Kidney epithelial cell (primary cell): ENCODE results near the gene NHERF2. TPM values are rescaled to one million over a fixed set of nuclear protein-coding genes. Genes with fewer than 3 reads are reported as not detected.

ENCODE experiments used
- DNase-seq: peaks from one replicate; pipeline ENCODE4 v3.0.0-alpha.2; 2010; ENCODE audit warnings: low read depth
- H3K27me3 ChIP-seq: 2 replicates; pipeline ENCODE4 v1.6.0; 2011; ENCODE audit warnings: low read length; ENCODE audit not compliant: control insufficient read depth, insufficient read depth
- H3K36me3 ChIP-seq: 2 replicates; pipeline ENCODE4 v1.5.1; 2011; ENCODE audit warnings: low read length; ENCODE audit not compliant: control insufficient read depth, insufficient read depth
- H3K4me3 ChIP-seq: 2 replicates; pipeline ENCODE4 v1.5.1; 2011; ENCODE audit warnings: low read depth, mild to moderate bottlenecking, control low read depth, low read length
- total RNA-seq: library from RNA; depleted of rRNA; stranded (reverse); fragments of >200 nt; gene quantifications from 2 replicates; pipeline ENCODE4 v1.2.3, GENCODE V29; 2015
- TF ChIP-seq, protein P1 (sequence below): IDR thresholded peaks from 2 replicates; pipeline ENCODE4 v1.5.1; 2011; ENCODE audit warnings: mild to moderate bottlenecking, moderate library complexity, low read length, control low read depth, inconsistent platforms; ENCODE audit not compliant: insufficient read depth, poor library complexity, severe bottlenecking

The NHERF2 gene
- total RNA-seq, 1 donor from 2014 or later = 27.5 TPM

DNA sequence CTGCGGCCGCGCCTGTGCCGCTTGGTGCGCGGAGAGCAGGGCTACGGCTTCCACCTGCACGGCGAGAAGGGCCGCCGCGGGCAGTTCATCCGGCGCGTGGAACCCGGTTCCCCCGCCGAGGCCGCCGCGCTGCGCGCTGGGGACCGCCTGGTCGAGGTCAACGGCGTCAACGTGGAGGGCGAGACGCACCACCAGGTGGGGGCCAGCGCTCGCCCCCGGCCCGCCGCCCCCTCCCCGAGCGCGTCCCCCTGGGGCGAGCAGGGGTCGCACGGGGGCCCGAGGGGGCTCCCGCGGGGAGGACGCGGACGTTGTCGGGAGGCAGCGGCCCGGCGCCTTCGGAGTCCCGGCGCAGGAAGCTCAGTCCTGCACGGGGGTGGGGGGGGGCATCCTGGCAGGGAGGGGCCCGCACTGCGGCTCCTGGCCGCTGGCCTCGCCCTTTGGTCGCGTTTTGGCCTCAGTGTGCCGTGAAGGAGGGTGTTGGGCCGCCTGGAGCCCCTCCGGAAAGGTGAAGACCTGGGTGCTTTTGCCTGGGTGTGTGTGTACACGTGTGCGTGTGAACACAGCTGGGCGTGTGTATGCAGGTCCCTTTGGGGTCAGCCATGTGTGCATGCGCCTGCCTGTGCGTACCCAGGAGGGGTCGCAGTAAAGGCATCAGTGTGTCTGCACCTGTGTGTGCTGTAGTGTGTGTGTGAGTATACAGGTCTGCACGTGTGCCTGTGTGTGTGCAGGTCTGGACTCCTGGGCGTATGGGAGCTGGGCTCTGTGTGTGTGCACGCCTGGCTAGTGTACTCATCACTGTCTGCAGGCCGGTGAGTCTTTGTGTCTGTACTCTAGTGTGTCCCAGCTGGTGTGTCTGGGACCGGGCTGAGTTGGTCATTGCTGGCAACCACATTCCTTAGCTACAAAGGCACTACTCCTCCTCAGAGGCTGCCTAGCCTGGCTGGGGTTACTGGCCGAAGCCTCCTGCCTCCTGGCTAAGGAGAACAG is 615 bp downstream of the NHERF2 start:
- Histone ChIP-seq H3K4me3 (peak overlapping the region; percentile 50), H3K27me3 (no peaks in the 10 kb centered on the region), H3K36me3 (no peaks in the 10 kb centered on the region)
- no peak for DNase-seq
- TF ChIP-seq, protein P1, sequence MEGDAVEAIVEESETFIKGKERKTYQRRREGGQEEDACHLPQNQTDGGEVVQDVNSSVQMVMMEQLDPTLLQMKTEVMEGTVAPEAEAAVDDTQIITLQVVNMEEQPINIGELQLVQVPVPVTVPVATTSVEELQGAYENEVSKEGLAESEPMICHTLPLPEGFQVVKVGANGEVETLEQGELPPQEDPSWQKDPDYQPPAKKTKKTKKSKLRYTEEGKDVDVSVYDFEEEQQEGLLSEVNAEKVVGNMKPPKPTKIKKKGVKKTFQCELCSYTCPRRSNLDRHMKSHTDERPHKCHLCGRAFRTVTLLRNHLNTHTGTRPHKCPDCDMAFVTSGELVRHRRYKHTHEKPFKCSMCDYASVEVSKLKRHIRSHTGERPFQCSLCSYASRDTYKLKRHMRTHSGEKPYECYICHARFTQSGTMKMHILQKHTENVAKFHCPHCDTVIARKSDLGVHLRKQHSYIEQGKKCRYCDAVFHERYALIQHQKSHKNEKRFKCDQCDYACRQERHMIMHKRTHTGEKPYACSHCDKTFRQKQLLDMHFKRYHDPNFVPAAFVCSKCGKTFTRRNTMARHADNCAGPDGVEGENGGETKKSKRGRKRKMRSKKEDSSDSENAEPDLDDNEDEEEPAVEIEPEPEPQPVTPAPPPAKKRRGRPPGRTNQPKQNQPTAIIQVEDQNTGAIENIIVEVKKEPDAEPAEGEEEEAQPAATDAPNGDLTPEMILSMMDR = peak; percentile 13

DNA sequence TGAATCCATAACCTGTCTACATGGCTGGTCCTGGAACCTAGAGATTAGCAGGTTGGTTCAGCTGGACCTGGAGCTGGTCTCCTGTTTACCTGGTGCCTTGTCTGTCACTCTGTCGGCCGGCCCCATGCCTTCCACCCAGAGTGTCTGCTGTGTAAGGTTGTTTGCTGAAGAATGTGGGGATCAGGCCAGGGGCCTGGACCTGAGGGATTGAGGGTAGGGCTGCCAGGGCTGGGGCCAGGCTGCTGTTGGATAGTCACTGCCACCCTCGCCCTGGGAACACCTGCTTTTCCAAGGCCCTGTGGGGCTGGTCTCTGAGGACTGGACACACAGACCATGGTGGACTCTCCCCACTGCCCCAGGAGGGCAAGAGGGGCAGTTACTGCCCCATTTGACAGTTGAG is 1.4 kb downstream of the NHERF2 start:
- no peaks in the 10 kb centered on the region for H3K36me3 ChIP-seq
- no peak overlapping the region for H3K4me3 ChIP-seq
- TF ChIP-seq, protein P1 = no peak
- no peak for DNase-seq
- H3K27me3 ChIP-seq = no peaks in the 10 kb centered on the region

DNA sequence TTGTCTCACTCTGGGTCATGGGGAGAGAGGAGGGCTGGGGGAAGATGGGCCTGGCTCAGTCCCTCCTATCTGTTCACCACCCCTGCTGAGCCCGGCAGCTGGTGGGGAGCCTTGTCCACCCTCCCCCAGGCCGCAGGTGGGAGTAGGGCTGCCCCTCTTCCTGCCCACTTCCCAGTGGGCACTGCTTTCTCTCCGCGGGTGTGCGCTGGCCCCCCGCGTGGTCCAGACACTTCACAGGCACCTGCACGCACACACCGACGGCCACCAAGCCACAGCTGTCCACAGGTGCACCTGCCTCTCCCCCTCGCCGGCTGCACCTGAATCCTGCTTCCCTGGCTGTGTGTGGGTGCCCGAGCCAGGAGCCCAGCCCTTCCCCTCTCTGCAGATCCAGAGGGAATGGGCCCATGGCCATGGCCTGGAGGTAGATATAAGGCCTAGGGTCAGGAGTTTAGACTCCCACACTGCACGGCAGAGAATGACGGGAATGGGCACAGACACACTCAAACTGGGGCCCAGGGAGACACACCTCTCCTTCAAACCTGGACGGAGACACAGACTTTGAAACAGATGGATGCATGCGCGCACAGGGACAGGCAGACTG is 2.0 kb downstream of the NHERF2 start:
- no peaks in the 10 kb centered on the region for H3K36me3 ChIP-seq
- TF ChIP-seq, protein P1 = no peak
- no peak for DNase-seq
- H3K27me3 ChIP-seq = no peaks in the 10 kb centered on the region
- H3K4me3 ChIP-seq = no peak overlapping the region

DNA sequence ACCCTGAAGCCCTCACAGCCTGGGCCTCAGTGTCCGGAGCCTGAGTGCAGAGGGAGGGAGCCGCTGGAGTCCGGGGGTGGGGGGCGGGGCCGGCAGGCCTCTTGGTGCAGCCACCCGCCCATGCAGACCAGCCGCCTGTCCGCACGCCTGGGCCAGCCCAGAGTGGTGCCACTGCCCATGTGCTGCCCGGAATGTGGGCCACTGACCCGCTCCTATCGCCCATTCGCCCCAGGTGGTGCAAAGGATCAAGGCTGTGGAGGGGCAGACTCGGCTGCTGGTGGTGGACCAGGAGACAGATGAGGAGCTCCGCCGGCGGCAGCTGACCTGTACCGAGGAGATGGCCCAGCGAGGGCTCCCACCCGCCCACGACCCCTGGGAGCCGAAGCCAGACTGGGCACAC is 2.6 kb downstream of the NHERF2 start:
- Histone ChIP-seq H3K36me3 (no peaks in the 10 kb centered on the region), H3K4me3 (no peak overlapping the region), H3K27me3 (no peaks in the 10 kb centered on the region)
- TF ChIP-seq, protein P1 = no peak
- no peak for DNase-seq

DNA sequence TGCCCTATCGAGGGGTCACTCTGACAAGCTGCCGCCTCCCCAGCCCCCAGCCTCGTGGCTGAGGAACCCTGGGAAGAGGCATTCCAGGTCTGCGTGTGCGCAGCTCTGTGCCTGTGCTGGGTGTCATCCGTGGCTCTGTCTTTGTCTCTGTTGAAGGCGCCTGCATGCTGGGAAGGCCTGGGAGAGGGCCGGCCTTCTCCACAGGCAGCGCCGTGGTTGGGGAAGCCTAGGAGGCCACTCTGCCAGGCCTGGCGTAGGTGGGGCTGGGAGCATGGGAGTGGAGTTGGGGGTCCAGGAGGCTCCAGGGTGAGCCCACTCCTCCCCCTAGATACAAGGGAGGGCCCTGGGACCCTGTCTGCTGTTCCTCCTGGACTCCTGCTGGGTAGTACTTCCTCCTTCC is 3.3 kb downstream of the NHERF2 start:
- Histone ChIP-seq H3K4me3 (no peak overlapping the region), H3K27me3 (no peaks in the 10 kb centered on the region), H3K36me3 (no peaks in the 10 kb centered on the region)
- TF ChIP-seq, protein P1 = no peak
- no peak for DNase-seq
